RWPE1 (cell line): ENCODE results near the gene SAMD4A.

Experiments used
- CTCF ChIA-PET: fragments of 350-600 bp; sonication (Branson Sonifier 250); formaldehyde crosslinking; extraction: SDS; loops from one replicate; lab custom pipeline; 2021; lab: Yijun Ruan, JAX
- POLR2A ChIA-PET: fragments of 400-600 bp; formaldehyde crosslinking; extraction: SDS; loops from one replicate; lab custom pipeline; 2020; ENCODE audit warnings: antibody characterized with exemption; ENCODE audit not compliant: low non-redundant PET; lab: Yijun Ruan, JAX
- DNase-seq: peaks from one replicate; pipeline ENCODE4 v3.0.0; 2012; ENCODE audit warnings: low spot score
- H3K27ac ChIP-seq: fragments of 450-650 bp; 2 replicates; pipeline ENCODE4 v1.5.1; 2017
- CTCF ChIP-seq: fragments of 450-650 bp; conservative IDR thresholded peaks from 2 replicates; pipeline ENCODE4 v1.5.1; 2017; ENCODE audit warnings: low read depth, mild to moderate bottlenecking

SAMD4A gene

GRCh38 chr14:54639611-54640010 is 72.7 kb downstream of the SAMD4A start:
- TF ChIP-seq CTCF: no peak
- CTCF ChIA-PET: interaction anchor here (1.1 kb wide), 1 partner anchor 133 kb away, joined by 3 read pairs; no protein-coding TSS in a partner anchor

GRCh38 chr14:54640506-54640905 is 73.6 kb downstream of the SAMD4A start:
- no peak for TF ChIP-seq CTCF
- DNase-seq: no peak
- H3K27ac ChIP-seq: no peak overlapping the region
- ChIA-PET POLR2A (no interaction called here), CTCF (no interaction called here)

More at GRCh38 chr14:54639611-54640010, 72.7 kb downstream of the SAMD4A start:
- no peak overlapping the region for H3K27ac ChIP-seq
- no peak for DNase-seq
- POLR2A ChIA-PET: no interaction called here

- H3K27ac ChIP-seq: no peak overlapping the region
- TF ChIP-seq CTCF: no peak
- DNase-seq: no peak
- CTCF ChIA-PET: interaction anchor here (0.7 kb wide), 1 partner anchor 191 kb away, joined by 3 read pairs; no protein-coding TSS in a partner anchor
- POLR2A ChIA-PET: no interaction called here
Measured at GRCh38 chr14:54642121-54642520, 75.2 kb downstream of the SAMD4A start.

GRCh38 chr14:54642801-54643695 is 76.1 kb downstream of the SAMD4A start:
- DNase-seq: no peak
- POLR2A ChIA-PET: no interaction called here

GRCh38 chr14:54643696-54644176 is 76.8 kb downstream of the SAMD4A start:
- TF ChIP-seq CTCF: no peak
- ChIA-PET POLR2A (interaction anchor here (0.5 kb wide), 1 partner anchor 57 kb away, joined by 7 read pairs; no protein-coding TSS in a partner anchor), CTCF (interaction anchor here (1.1 kb wide), 1 partner anchor 67 kb away, joined by 3 read pairs; no protein-coding TSS in a partner anchor)
- no peak for DNase-seq
- H3K27ac ChIP-seq: no peak overlapping the region

More at GRCh38 chr14:54642801-54643695, 76.1 kb downstream of the SAMD4A start:
- H3K27ac ChIP-seq: no peak overlapping the region
- CTCF ChIA-PET: interaction anchor here (0.6 to 1.1 kb wide), 3 partner anchors 29 to 190 kb away, joined by 3 read pairs; no protein-coding TSS in a partner anchor
- no peak for TF ChIP-seq CTCF

- no peak for TF ChIP-seq CTCF
- POLR2A ChIA-PET: no interaction called here
- H3K27ac ChIP-seq: no peak overlapping the region
- no peak for DNase-seq
- CTCF ChIA-PET: no interaction called here
Measured at GRCh38 chr14:54645639-54646038, 78.7 kb downstream of the SAMD4A start.
